GM23338 (cell line): ENCODE data around the gene GRHL3. TPM values are rescaled to one million over a fixed set of nuclear protein-coding genes. Genes with fewer than 3 reads are reported as not detected.

Source experiments
- CREB1 ChIP-seq: fragments of 250-450 bp; sonication (Bioruptor Pico); IDR thresholded peaks from 2 replicates; pipeline ENCODE4 v1.5.0; 2020; ENCODE audit warnings: low read depth, mild to moderate bottlenecking, moderate library complexity
- EZH2 ChIP-seq: fragments of 200-600 bp; sonication (generic); IDR thresholded peaks from one replicate; pipeline ENCODE4 v1.8.0; 2017; ENCODE audit warnings: antibody characterized with exemption, mild to moderate bottlenecking, low read depth; ENCODE audit not compliant: unreplicated experiment
- EZH2phosphoT487 ChIP-seq: fragments of 200-600 bp; sonication (generic); IDR thresholded peaks from one replicate; pipeline ENCODE4 v1.8.1; 2018; ENCODE audit warnings: antibody characterized with exemption; ENCODE audit not compliant: unreplicated experiment
- NANOG ChIP-seq: IDR thresholded peaks from 2 replicates; pipeline ENCODE4 v1.6.1; 2016; ENCODE audit warnings: antibody characterized with exemption, borderline replicate concordance
- ZNF114 ChIP-seq: fragments of 250-450 bp; sonication (Bioruptor Pico); IDR thresholded peaks from 2 replicates; pipeline ENCODE4 v1.5.0; 2020; ENCODE audit warnings: mild to moderate bottlenecking, moderate library complexity
- ZNF331 ChIP-seq: fragments of 250-450 bp; sonication (Bioruptor Pico); IDR thresholded peaks from 2 replicates; pipeline ENCODE4 v1.5.0; 2020; ENCODE audit warnings: low read depth, mild to moderate bottlenecking, moderate library complexity
- ZNF462 ChIP-seq: fragments of 250-450 bp; sonication (Bioruptor Pico); IDR thresholded peaks from 2 replicates; pipeline ENCODE4 v1.5.0; 2020; ENCODE audit warnings: mild to moderate bottlenecking, moderate library complexity
- polyA plus RNA-seq: library from polyadenylated mRNA; unstranded; fragments of >200 nt; fragmentation: Nextera tagmentation; extraction: Ambion mirVana; gene quantifications from 2 replicates; pipeline ENCODE4 v1.2.1, GENCODE V29; 2016
- total RNA-seq: library from RNA; depleted of rRNA; stranded (reverse); fragments of >200 nt; shearing (Covaris generic); gene quantifications from 2 replicates; pipeline ENCODE4 v1.2.3, GENCODE V29; 2014
- TF ChIP-seq, protein P1 (sequence below), 2 experiments: fragments of 200-600 bp in 1 of 2; sonication (generic) in 1 of 2; conservative IDR thresholded peaks; 2 replicates each; pipeline versions ENCODE4 v1.5.1 to v1.6.1; 2016 to 2017; ENCODE audit warnings: antibody characterized with exemption in 2 of 2, low read depth in 2 of 2, mild to moderate bottlenecking in 2 of 2, moderate library complexity in 1 of 2
- TF ChIP-seq, protein P2 (sequence below): IDR thresholded peaks from 2 replicates; pipeline ENCODE4 v1.6.1; 2016; ENCODE audit warnings: antibody characterized with exemption

The GRHL3 gene
- total and polyA plus RNA-seq, 2 experiments from 2014 or later: 0.78 to 1.1 TPM

GRCh38 chr1:24331961-24332673 lies 13.0 kb downstream of the GRHL3 start (continued):
- no peak for TF ChIP-seq ZNF462
- TF ChIP-seq, protein P1, sequence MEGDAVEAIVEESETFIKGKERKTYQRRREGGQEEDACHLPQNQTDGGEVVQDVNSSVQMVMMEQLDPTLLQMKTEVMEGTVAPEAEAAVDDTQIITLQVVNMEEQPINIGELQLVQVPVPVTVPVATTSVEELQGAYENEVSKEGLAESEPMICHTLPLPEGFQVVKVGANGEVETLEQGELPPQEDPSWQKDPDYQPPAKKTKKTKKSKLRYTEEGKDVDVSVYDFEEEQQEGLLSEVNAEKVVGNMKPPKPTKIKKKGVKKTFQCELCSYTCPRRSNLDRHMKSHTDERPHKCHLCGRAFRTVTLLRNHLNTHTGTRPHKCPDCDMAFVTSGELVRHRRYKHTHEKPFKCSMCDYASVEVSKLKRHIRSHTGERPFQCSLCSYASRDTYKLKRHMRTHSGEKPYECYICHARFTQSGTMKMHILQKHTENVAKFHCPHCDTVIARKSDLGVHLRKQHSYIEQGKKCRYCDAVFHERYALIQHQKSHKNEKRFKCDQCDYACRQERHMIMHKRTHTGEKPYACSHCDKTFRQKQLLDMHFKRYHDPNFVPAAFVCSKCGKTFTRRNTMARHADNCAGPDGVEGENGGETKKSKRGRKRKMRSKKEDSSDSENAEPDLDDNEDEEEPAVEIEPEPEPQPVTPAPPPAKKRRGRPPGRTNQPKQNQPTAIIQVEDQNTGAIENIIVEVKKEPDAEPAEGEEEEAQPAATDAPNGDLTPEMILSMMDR (conservative IDR thresholded peaks at IDR 0.05; ENCODE audit: low read depth in 2 of 2): no peak
- no peak for TF ChIP-seq EZH2phosphoT487
- no peak for TF ChIP-seq ZNF114 (CRISPR knock-in tag)
- TF ChIP-seq, protein P2, sequence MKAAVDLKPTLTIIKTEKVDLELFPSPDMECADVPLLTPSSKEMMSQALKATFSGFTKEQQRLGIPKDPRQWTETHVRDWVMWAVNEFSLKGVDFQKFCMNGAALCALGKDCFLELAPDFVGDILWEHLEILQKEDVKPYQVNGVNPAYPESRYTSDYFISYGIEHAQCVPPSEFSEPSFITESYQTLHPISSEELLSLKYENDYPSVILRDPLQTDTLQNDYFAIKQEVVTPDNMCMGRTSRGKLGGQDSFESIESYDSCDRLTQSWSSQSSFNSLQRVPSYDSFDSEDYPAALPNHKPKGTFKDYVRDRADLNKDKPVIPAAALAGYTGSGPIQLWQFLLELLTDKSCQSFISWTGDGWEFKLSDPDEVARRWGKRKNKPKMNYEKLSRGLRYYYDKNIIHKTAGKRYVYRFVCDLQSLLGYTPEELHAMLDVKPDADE: no peak
- no peak for TF ChIP-seq EZH2
- no peak for TF ChIP-seq CREB1 (CRISPR knock-in tag)
- TF ChIP-seq NANOG: no peak
- no peak for TF ChIP-seq ZNF331 (CRISPR knock-in tag)
